SU-DHL-6 (cell line): ENCODE data around the gene CNTN2.

ENCODE experiments used
- CTCF ChIP-seq: fragments of 200-600 bp; sonication (generic); IDR thresholded peaks from one replicate; pipeline ENCODE4 v1.5.1; 2017; ENCODE audit warnings: antibody characterized with exemption, mild to moderate bottlenecking, low read length, moderate library complexity; ENCODE audit not compliant: insufficient read depth, poor library complexity, severe bottlenecking
- EZH2phosphoT487 ChIP-seq: fragments of 200-600 bp; sonication (generic), shearing (Covaris generic); conservative IDR thresholded peaks from 2 replicates; pipeline ENCODE4 v1.6.1; 2018; ENCODE audit warnings: mild to moderate bottlenecking, antibody characterized with exemption, low read length, moderate library complexity, mixed read lengths

- TF ChIP-seq CTCF = no peak
- no peak for TF ChIP-seq EZH2phosphoT487
These were observed 39.5 kb upstream of the CNTN2 start for GRCh38 chr1:205003358-205004131.
